ENCODE results near the gene OVCA2.

DNA sequence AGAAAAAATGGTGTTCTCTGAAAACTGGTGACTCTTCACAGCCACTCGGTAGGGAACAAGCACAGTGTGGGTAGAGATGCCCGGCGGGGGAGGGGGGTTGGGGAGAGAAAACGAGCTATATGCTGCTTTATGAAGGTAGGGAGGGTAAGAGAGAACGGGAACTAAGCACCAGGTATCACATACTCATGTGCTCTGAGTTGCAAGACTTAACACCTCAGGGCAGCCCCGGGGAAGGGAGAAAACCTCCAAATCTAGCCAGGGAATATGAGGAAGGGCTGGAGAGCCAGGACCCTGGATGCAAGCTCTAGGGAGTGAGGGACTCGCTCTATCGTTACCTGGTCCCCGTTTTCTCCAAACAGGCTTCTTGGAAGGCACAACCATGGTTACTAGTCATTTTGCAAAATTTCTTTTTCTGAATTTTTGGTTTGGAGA is 48.4 kb downstream of the OVCA2 start:
- TF ChIP-seq FOXM1 (IDR thresholded peaks at IDR 0.05; ENCODE audit: borderline replicate concordance, low read depth) (no peak), CEBPB (IDR thresholded peaks at IDR 0.05) (no peak), CREB1 (IDR thresholded peaks at IDR 0.05; ENCODE audit: low read depth) (no peak), EGR1 (IDR thresholded peaks at IDR 0.05) (no peak)
- TF ChIP-seq, protein P1, sequence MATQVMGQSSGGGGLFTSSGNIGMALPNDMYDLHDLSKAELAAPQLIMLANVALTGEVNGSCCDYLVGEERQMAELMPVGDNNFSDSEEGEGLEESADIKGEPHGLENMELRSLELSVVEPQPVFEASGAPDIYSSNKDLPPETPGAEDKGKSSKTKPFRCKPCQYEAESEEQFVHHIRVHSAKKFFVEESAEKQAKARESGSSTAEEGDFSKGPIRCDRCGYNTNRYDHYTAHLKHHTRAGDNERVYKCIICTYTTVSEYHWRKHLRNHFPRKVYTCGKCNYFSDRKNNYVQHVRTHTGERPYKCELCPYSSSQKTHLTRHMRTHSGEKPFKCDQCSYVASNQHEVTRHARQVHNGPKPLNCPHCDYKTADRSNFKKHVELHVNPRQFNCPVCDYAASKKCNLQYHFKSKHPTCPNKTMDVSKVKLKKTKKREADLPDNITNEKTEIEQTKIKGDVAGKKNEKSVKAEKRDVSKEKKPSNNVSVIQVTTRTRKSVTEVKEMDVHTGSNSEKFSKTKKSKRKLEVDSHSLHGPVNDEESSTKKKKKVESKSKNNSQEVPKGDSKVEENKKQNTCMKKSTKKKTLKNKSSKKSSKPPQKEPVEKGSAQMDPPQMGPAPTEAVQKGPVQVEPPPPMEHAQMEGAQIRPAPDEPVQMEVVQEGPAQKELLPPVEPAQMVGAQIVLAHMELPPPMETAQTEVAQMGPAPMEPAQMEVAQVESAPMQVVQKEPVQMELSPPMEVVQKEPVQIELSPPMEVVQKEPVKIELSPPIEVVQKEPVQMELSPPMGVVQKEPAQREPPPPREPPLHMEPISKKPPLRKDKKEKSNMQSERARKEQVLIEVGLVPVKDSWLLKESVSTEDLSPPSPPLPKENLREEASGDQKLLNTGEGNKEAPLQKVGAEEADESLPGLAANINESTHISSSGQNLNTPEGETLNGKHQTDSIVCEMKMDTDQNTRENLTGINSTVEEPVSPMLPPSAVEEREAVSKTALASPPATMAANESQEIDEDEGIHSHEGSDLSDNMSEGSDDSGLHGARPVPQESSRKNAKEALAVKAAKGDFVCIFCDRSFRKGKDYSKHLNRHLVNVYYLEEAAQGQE (IDR thresholded peaks at IDR 0.05; ENCODE audit: low read depth): no peak

Measured in Ishikawa (cell line).